CD14-positive monocyte (primary cell): ENCODE results near the gene JAK1. TPM values are rescaled to one million over a fixed set of nuclear protein-coding genes. Genes with fewer than 3 reads are reported as not detected.

Source experiments
- DNase-seq, 3 donors: peaks; one replicate each; pipeline ENCODE4 v3.0.0-alpha.2; 2011 to 2022
- H2AFZ ChIP-seq: 2 replicates; pipeline ENCODE4 v1.6.0; 2012; ENCODE audit warnings: mild to moderate bottlenecking, low read depth, low read length, inconsistent platforms; ENCODE audit not compliant: insufficient read depth, poor library complexity, severe bottlenecking
- H3K27ac ChIP-seq, 2 donors: 1 replicate in 1 of 2; 2 replicates in 1 of 2; pipeline ENCODE4 v1.5.1; 2012 to 2013; ENCODE audit warnings: low read length in 2 of 2, control low read depth in 1 of 2, inconsistent platforms in 1 of 2, low read depth in 1 of 2, mild to moderate bottlenecking in 1 of 2
- H3K27me3 ChIP-seq, 2 donors: one replicate each; pipeline versions ENCODE4 v1.6.0 to v1.6.1; 2011 to 2013; ENCODE audit warnings: low read length in 2 of 2; ENCODE audit not compliant: control insufficient read depth in 2 of 2, insufficient read depth in 2 of 2
- H3K36me3 ChIP-seq, 2 donors: replicated peaks in 1 of 2; 1 replicate in 1 of 2; 2 replicates in 1 of 2; pipeline versions ENCODE4 v1.5.1 to v1.6.1; 2012 to 2013; ENCODE audit warnings: low read length in 2 of 2, control low read depth in 1 of 2, inconsistent platforms in 1 of 2, mild to moderate bottlenecking in 1 of 2; ENCODE audit not compliant: insufficient read depth in 2 of 2, control insufficient read depth in 1 of 2
- H3K4me1 ChIP-seq, 2 donors: 1 replicate in 1 of 2; 2 replicates in 1 of 2; pipeline versions ENCODE4 v1.5.1 to v1.6.1; 2012 to 2013; ENCODE audit warnings: low read length in 2 of 2, control low read depth in 1 of 2, inconsistent platforms in 1 of 2, mild to moderate bottlenecking in 1 of 2, moderate library complexity in 1 of 2; ENCODE audit not compliant: insufficient read depth in 2 of 2, control insufficient read depth in 1 of 2
- H3K4me2 ChIP-seq: replicated peaks from 2 replicates; pipeline ENCODE3; 2012; ENCODE audit warnings: low read length, moderate library complexity, mild to moderate bottlenecking; ENCODE audit not compliant: poor library complexity, severe bottlenecking; ENCODE audit errors: extremely low read depth
- H3K4me3 ChIP-seq, 3 experiments: fragments of 200-600 bp in 1 of 3; sonication (generic) in 1 of 3; replicated peaks in 1 of 3; 1 replicate in 2 of 3; 2 replicates in 1 of 3; pipeline ENCODE4 v1.5.1; 2011 to 2013; ENCODE audit warnings: low read length in 3 of 3, mild to moderate bottlenecking in 3 of 3, control low read depth in 2 of 3, low read depth in 2 of 3, inconsistent platforms in 1 of 3, moderate library complexity in 1 of 3
- H3K79me2 ChIP-seq: 2 replicates; pipeline ENCODE4 v1.6.0; 2012; ENCODE audit warnings: mild to moderate bottlenecking, control low read depth, inconsistent platforms, low read length, moderate library complexity; ENCODE audit not compliant: insufficient read depth
- H3K9ac ChIP-seq: 2 replicates; pipeline ENCODE4 v1.6.0; 2017; ENCODE audit warnings: low read length, mild to moderate bottlenecking; ENCODE audit not compliant: insufficient read depth, poor library complexity, severe bottlenecking
- H3K9me3 ChIP-seq, 2 donors: replicated peaks in 1 of 2; 1 replicate in 1 of 2; 2 replicates in 1 of 2; pipeline versions ENCODE4 v1.5.1 to v1.6.1; 2012 to 2013; ENCODE audit warnings: low read length in 2 of 2, control low read depth in 1 of 2; ENCODE audit not compliant: control insufficient read depth in 1 of 2, insufficient read depth in 1 of 2
- H4K20me1 ChIP-seq: 2 replicates; pipeline ENCODE4 v1.6.0; 2012; ENCODE audit warnings: mild to moderate bottlenecking, low read length, control low read depth, moderate library complexity; ENCODE audit not compliant: insufficient read depth
- H3K27ac Mint-ChIP-seq, 7 donors: one replicate each; pipeline ENCODE4 v1.8.0; 2020; ENCODE audit warnings: mild to moderate bottlenecking in 7 of 7, mixed read lengths in 7 of 7, moderate library complexity in 6 of 7, inconsistent platforms in 2 of 7
- H3K27me3 Mint-ChIP-seq, 3 donors: one replicate each; pipeline ENCODE4 v1.8.0; 2021 to 2022; ENCODE audit warnings: low read depth in 3 of 3, mild to moderate bottlenecking in 3 of 3, mixed read lengths in 3 of 3, moderate library complexity in 3 of 3, inconsistent platforms in 1 of 3
- H3K36me3 Mint-ChIP-seq, 2 donors: one replicate each; pipeline ENCODE4 v1.8.0; 2020; ENCODE audit warnings: mixed read lengths in 2 of 2, inconsistent platforms in 1 of 2, mild to moderate bottlenecking in 1 of 2
- H3K4me1 Mint-ChIP-seq: one replicate; pipeline ENCODE4 v1.8.0; 2020; ENCODE audit warnings: mild to moderate bottlenecking, mixed read lengths
- H3K4me3 Mint-ChIP-seq, 2 donors: one replicate each; pipeline ENCODE4 v1.8.0; 2020; ENCODE audit warnings: mild to moderate bottlenecking in 2 of 2, mixed read lengths in 2 of 2, moderate library complexity in 1 of 2
- H3K9me3 Mint-ChIP-seq, 7 donors: one replicate each; pipeline ENCODE4 v1.8.0; 2020 to 2022; ENCODE audit warnings: mixed read lengths in 7 of 7, mild to moderate bottlenecking in 6 of 7, moderate library complexity in 6 of 7, inconsistent platforms in 2 of 7
- WGBS: methylation state at CpG from one replicate; pipeline ENCODE4 v1.1.5; 2013; ENCODE audit warnings: missing lambda C conversion rate; ENCODE audit not compliant: insufficient coverage; 5-methylcytosine and 5-hydroxymethylcytosine counted together
- intact Hi-C, 2 donors: fragments of 100-400 bp; cut with micrococcal nuclease; formaldehyde crosslinking; loops; one replicate each; pipeline versions ENCODE4 v1.15.0 to v1.15.1; 2023
- polyA plus RNA-seq, 3 donors: library from polyadenylated mRNA; depleted of rRNA in 1 of 3; unstranded in 2 of 3; stranded (reverse) in 1 of 3; fragments of 300-500 nt in 2 of 3; fragments of >200 nt in 1 of 3; fragmentation: Illumina TruSeq in 2 of 3; gene quantifications; 1 replicate in 2 of 3; 2 replicates in 1 of 3; pipeline ENCODE4 v1.2.3, GENCODE V29; 2012 to 2021
- TF ChIP-seq, protein P1 (sequence below): fragments of 200-600 bp; IDR thresholded peaks from one replicate; pipeline ENCODE4 v1.8.0; 2022; ENCODE audit warnings: antibody characterized with exemption, mild to moderate bottlenecking

Gene JAK1
- polyA plus RNA-seq, 3 donors: 43.1 to 76.2 (median 72.6) TPM

DNA sequence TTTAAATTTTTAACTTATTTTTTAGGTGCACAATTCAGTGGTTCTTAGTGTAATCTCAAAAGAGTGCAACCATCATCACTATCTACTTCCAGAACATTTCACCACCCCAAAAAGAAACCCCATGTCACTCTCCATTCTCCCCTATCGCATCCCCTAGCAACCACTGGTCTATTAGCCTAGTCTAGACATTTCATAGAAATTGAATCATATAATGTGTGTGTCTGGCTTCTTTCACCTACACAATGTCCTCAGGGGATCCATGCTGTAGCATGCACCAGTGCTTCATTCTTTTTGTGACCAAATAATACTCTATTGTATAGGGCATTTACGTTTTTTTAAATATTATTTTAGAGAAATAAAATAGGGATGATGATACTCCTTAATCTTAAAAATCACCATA lies 64.7 kb downstream of the JAK1 start:
- Histone ChIP-seq H3K27ac (no peak overlapping the region), H3K9me3 (no peaks in the 10 kb centered on the region), H3K4me1 (peaks cover 9 to 13% of the 10 kb centered on the region in 2 donors), H2AFZ (no peak overlapping the region), H3K9ac (no peak overlapping the region), H3K4me2 (no peak overlapping the region), H3K79me2 (peaks cover 95% of the 10 kb centered on the region), H4K20me1 (peaks cover 98% of the 10 kb centered on the region), H3K4me3 (no peak overlapping the region), H3K36me3 (no peaks in the 10 kb centered on the region), H3K27me3 (no peaks in the 10 kb centered on the region)
- Mint-ChIP-seq H3K27ac (no peak overlapping the region), H3K36me3 (peaks cover 3 to 8% of the 10 kb centered on the region in 2 donors), H3K4me1 (peaks cover 37% of the 10 kb centered on the region), H3K27me3 (peaks cover 0 to 2% (median 2%) of the 10 kb centered on the region in 3 donors), H3K9me3 (peaks cover 0 to 2% (median 0%) of the 10 kb centered on the region in 7 donors), H3K4me3 (no peak overlapping the region)
- no peak for DNase-seq
- 100% methylated on average over 1 of the region's 2 CpGs for WGBS
- TF ChIP-seq, protein P1, sequence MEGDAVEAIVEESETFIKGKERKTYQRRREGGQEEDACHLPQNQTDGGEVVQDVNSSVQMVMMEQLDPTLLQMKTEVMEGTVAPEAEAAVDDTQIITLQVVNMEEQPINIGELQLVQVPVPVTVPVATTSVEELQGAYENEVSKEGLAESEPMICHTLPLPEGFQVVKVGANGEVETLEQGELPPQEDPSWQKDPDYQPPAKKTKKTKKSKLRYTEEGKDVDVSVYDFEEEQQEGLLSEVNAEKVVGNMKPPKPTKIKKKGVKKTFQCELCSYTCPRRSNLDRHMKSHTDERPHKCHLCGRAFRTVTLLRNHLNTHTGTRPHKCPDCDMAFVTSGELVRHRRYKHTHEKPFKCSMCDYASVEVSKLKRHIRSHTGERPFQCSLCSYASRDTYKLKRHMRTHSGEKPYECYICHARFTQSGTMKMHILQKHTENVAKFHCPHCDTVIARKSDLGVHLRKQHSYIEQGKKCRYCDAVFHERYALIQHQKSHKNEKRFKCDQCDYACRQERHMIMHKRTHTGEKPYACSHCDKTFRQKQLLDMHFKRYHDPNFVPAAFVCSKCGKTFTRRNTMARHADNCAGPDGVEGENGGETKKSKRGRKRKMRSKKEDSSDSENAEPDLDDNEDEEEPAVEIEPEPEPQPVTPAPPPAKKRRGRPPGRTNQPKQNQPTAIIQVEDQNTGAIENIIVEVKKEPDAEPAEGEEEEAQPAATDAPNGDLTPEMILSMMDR: no peak
- intact Hi-C loops: no loop called here

DNA sequence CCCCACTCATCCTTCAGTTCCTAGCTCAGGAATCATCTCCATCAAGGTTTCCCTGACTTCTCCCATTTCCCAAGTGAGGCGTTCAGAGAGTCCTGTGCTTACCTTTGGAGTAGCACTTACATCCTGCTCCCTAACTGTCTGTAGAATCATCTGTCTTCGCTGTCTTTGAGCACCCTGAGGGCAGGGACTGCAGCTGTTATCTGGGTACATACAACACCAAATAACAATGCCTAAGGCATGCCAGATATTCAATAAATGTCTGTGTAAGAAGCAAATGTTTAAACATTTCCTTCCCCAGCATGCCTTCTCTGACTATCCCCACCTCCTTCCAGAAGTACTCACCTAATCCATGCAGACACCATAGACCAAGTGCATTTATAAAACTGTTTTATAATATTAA lies 65.4 kb downstream of the JAK1 start:
- Histone ChIP-seq H3K4me3 (no peak overlapping the region), H3K79me2 (peaks cover 95% of the 10 kb centered on the region), H2AFZ (no peak overlapping the region), H4K20me1 (peaks cover 98% of the 10 kb centered on the region), H3K4me2 (no peak overlapping the region), H3K9ac (no peak overlapping the region), H3K27ac (no peak overlapping the region), H3K4me1 (peaks cover 13 to 16% of the 10 kb centered on the region in 2 donors), H3K27me3 (no peaks in the 10 kb centered on the region), H3K36me3 (no peaks in the 10 kb centered on the region), H3K9me3 (no peaks in the 10 kb centered on the region)
- intact Hi-C loops: no loop called here
- Mint-ChIP-seq H3K36me3 (peaks cover 0 to 4% of the 10 kb centered on the region in 2 donors), H3K27ac (peak overlapping the region in 3 of 7 donors; percentile 22 to 76 (median 30)), H3K4me1 (peaks cover 38% of the 10 kb centered on the region), H3K27me3 (peaks cover 0 to 2% (median 2%) of the 10 kb centered on the region in 3 donors), H3K4me3 (no peak overlapping the region), H3K9me3 (peaks cover 0 to 2% (median 0%) of the 10 kb centered on the region in 7 donors)
- no peak for DNase-seq
- 100% methylated on average over 1 of the region's 2 CpGs for WGBS
- TF ChIP-seq, protein P1: no peak
